ENCODE data around the gene PDGFD. TPM values are rescaled to one million over a fixed set of nuclear protein-coding genes. Genes with fewer than 3 reads are reported as not detected.

Gene PDGFD
- total and polyA plus RNA-seq, 2 donors (not counting 1 experiment from before 2014, with no cell fraction given) = 1.3 TPM

GRCh38 chr11:104067534-104067933 is 96.4 kb downstream of the PDGFD start:
- Histone ChIP-seq H3K9me3 (ENCODE audit: control insufficient read depth, insufficient read depth, low read depth, low read length) (no peaks in the 10 kb centered on the region), H3K4me2 (ENCODE audit: extremely low read depth, insufficient read depth, low read length) (no peak overlapping the region), H4K20me1 (ENCODE audit: control insufficient read depth, extremely low read depth, insufficient read depth, low read length) (no peaks in the 10 kb centered on the region), H3K27ac (ENCODE audit: insufficient read depth, low read length) (no peak overlapping the region), H3K4me3 (replicated peaks in 1 of 4; ENCODE audit: control extremely low read depth in 1 of 4, insufficient read depth in 1 of 4, low read depth in 3 of 4, low read length in 4 of 4) (no peak overlapping the region), H3K4me1 (ENCODE audit: control insufficient read depth, extremely low read depth, insufficient read depth, low read length) (no peaks in the 10 kb centered on the region), H3K27me3 (ENCODE audit: control insufficient read depth, insufficient read depth, low read length) (no peaks in the 10 kb centered on the region), H2AFZ (ENCODE audit: low read length) (no peak overlapping the region), H3K9ac (ENCODE audit: insufficient read depth, low read length) (no peak overlapping the region), H3K79me2 (ENCODE audit: control insufficient read depth, insufficient read depth, low read length) (no peaks in the 10 kb centered on the region), H3K36me3 (ENCODE audit: control insufficient read depth, insufficient read depth, low read length) (no peaks in the 10 kb centered on the region)
- TF ChIP-seq CTCF (conservative IDR thresholded peaks at IDR 0.05 in 1 of 2, IDR thresholded peaks at IDR 0.05 in 1 of 2; ENCODE audit: low read depth in 1 of 2, low read length in 2 of 2) (no peak), EZH2 (IDR thresholded peaks at IDR 0.05; ENCODE audit: low read length, missing control alignments) (no peak)
- no peak for DNase-seq (ENCODE audit: low read depth in 2 of 2)

GRCh38 chr11:104064034-104064630 is 99.8 kb downstream of the PDGFD start:
- no peaks in the 10 kb centered on the region for H3K4me1 ChIP-seq (ENCODE audit: control insufficient read depth, extremely low read depth, insufficient read depth, low read length)
- H3K4me3 ChIP-seq (replicated peaks in 1 of 4; ENCODE audit: control extremely low read depth in 1 of 4, insufficient read depth in 1 of 4, low read depth in 3 of 4, low read length in 4 of 4) = no peak overlapping the region
- H3K9ac ChIP-seq (ENCODE audit: insufficient read depth, low read length) = no peak overlapping the region

More at GRCh38 chr11:104064034-104064630, 99.8 kb downstream of the PDGFD start:
- Histone ChIP-seq H3K36me3 (ENCODE audit: control insufficient read depth, insufficient read depth, low read length) (no peaks in the 10 kb centered on the region), H3K79me2 (ENCODE audit: control insufficient read depth, insufficient read depth, low read length) (no peaks in the 10 kb centered on the region), H3K27me3 (ENCODE audit: control insufficient read depth, insufficient read depth, low read length) (no peaks in the 10 kb centered on the region), H3K27ac (ENCODE audit: insufficient read depth, low read length) (no peak overlapping the region), H3K9me3 (ENCODE audit: control insufficient read depth, insufficient read depth, low read depth, low read length) (no peaks in the 10 kb centered on the region), H4K20me1 (ENCODE audit: control insufficient read depth, extremely low read depth, insufficient read depth, low read length) (no peaks in the 10 kb centered on the region), H3K4me2 (ENCODE audit: extremely low read depth, insufficient read depth, low read length) (no peak overlapping the region), H2AFZ (ENCODE audit: low read length) (no peak overlapping the region)
- no peak for DNase-seq (ENCODE audit: low read depth in 2 of 2)
- no peak for TF ChIP-seq EZH2 (IDR thresholded peaks at IDR 0.05; ENCODE audit: low read length, missing control alignments)
- no peak for TF ChIP-seq CTCF (conservative IDR thresholded peaks at IDR 0.05 in 1 of 2, IDR thresholded peaks at IDR 0.05 in 1 of 2; ENCODE audit: low read depth in 1 of 2, low read length in 2 of 2)
